Activated CD8-positive, alpha-beta memory T cell treated with anti-CD3 and anti-CD28 coated beads, Interleukin-2, amount 50 U/mL, for 24 hours (primary cell): ENCODE results near the gene MIGA2.
A peak's percentile ranks its signal among the peaks of the same experiment; 100 is the strongest.
"Not testable (repeated sequence)": the region's sequence is repeated elsewhere in the genome, so short reads cannot be mapped to it uniquely, and the experiment has no call there.

Experiments
- DNase-seq: peaks from one replicate; pipeline ENCODE4 v3.0.0-alpha.2; 2020; ENCODE audit errors: extremely low read depth

MIGA2 gene

DNA sequence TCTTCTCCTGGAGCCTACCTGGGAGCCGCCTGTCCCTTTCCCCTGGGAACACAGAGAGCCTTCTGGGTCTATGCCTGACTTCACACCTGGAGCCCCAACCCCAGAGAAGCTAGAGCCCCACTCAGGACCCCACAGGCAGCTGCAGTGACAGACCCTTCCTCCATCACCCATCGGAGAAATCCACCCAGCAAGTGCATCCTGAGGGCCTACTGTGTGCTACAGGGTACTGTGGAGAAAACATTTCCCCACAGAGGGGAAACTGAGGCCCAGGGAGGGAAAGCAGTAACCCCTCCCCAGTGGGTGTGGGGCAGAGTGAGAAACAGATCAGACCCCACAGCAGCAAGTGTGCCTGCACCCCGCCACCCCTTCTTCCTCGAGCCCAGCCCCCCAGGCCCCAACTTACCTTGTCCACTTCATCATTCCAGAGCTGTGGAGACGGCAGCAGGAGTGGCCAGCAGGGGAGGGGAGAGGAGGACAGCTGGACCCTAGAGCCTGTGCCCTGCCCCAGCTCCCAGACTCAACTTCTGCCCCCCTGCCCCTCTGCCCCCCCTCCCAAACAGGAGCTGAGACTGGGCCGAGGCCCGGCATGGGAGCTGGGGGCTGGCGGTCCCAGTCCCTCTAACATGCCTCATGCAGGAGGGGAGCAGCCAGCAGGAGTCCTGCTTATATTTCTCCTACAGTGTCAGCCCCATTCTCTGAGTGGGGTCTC, 26.0 kb upstream of the MIGA2 start:
- no peak for DNase-seq

GRCh38 chr9:129011170-129011569, 25.3 kb upstream of the MIGA2 start:
- no peak for DNase-seq

GRCh38 chr9:129011761-129012181, 24.7 kb upstream of the MIGA2 start:
- no peak for DNase-seq

DNA sequence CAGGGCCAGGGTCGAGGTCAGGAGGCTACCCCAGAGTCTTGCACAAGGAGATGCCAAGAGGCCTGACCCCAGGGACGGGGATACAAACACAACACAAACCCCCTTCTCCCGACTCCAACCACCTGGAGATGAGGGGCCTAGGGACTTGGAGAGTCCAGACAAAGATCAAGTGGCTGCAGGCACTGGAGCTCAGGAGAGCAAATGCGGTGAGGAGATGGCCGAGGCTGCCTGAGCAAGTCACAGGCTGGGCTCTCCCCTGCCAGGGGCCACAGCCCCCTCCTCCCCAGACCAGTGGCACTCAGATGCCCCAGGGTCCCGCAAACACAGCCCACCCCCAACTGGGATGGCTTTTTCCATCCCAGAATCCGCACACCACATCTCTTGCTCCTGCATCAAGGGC, 24.1 kb upstream of the MIGA2 start:
- no peak for DNase-seq

DNA sequence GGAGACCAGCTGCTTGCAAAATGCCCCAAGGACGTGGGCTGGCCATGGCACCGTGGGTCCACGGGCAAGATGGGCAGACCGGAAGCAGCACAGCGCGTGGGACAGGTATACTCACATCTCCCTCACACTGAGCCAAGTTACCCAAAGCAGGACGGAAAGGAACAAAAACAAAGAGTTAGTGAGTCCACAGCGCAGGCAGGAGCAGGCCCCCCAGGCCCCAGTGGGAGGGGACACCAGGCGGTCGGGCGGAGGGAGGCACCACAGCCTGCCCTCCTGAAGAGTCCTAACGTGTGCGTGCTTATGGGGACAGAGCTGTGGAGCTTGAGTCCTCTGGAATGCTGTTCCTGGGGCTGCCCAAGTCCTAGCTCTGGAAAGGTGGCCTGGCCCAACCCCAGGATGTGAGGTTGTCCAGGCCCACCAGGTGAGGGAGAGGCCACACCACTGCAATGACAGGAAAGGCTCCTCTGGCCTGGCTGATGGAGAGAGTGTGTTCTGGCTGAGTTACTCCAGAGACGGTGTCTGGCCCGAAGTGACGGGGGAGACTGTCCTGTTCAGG, 23.5 kb upstream of the MIGA2 start:
- DNase-seq: no peak

- DNase-seq: no peak
Measured at GRCh38 chr9:129013674-129014073, 22.8 kb upstream of the MIGA2 start.

DNA sequence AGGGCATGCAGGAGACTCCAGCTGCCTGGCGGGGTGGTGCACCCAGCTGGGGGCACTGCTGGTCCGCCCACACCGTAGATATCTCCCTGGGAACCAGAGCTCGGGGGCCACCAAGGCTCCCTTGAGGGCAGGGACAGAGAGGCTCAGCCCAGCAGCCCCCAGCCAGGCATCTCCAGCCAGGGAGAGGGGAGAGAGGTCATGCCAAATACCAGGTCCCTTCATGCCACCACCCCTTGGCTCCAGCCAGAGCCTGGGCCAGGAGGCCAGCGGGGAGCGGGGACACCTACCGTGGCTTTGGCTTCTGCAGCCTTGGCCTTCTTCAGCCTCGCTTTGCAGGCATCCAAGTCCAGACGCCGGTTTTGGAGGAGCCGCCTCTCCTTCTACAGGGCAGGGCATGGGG, 22.3 kb upstream of the MIGA2 start:
- no peak for DNase-seq

DNA sequence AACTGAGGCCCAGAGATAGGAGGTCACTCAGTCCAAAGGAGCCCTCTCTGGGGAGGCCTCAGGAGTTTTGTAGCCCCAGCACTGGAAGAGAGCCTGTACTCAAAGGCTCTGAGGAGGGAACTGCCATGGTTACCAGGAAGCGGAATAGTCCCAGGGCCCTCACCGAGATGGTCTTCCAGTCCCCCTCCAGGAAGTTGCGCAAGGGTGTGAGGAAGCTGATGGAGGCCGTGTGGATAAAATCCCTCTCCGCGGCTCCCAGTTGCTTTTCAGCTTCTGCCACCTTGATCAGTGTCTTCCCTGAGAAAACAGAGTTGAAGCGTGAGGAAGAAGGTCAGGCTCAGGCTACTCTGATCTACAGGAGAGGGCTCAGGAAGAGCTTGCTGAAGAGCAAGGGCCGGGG, 21.8 kb upstream of the MIGA2 start:
- no peak for DNase-seq

DNA sequence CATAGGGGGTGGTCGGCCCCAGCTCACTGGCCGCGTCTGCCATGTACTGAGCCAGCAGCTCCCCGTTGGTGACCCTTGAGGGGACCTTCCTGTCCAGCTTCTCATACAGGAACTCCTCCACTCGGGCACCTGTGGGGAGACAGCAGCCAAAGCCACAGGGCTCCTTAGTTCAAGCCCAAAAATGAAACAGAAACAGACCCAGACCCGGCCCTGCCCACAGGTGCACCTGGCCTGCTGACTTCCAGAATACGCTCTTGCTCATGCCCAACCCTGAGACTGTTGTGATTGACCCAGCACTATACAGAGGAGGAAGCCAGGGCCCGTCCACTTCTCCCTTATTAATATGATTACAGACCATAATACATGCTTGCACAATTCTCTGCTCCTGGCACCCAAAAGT, 15.3 kb upstream of the MIGA2 start:
- DNase-seq: no peak

GRCh38 chr9:129022037-129022436, 14.4 kb upstream of the MIGA2 start:
- DNase-seq: no peak

DNA sequence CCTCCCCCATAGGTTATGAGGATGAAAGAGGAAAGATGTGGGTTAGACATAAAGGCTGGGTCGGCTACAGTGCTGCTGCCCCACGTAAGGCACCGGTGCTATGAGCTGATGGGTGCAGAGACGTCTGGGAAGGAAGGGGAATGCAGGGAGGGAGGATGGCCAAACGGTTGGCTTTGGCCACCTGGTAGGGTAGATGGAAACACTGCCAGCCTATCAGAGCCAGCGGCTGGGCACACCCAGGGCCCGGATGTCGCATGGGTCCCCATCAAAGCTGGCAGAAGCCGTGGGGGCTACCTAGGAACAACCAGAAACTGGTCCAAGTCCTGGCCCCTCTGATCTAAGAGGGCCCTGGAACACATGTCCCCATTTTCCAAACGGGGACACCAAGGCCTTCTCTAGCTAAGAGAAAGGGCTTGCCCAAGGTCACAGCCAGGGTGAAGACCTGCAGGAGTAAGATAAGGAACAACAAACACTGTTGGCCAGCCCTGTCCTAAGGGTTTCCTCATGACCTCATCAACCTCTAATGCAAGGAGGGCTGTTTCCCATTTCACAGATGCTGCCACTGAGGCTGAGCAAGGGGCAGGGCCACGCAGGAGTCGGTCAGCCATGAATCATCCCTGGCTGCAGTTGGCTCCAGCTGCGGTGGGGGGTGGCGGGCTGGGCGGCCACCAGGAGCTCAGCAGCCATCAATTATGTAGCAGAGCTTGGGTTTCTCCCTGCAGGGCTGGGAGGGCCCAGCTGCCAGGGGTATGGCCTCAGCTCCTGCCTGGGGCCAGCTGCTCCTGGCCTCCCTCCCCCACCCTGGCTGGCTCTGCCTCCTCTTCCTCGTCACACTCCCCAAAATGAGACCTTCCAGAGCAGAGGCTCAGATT, 13.2 kb upstream of the MIGA2 start:
- no peak for DNase-seq

DNA sequence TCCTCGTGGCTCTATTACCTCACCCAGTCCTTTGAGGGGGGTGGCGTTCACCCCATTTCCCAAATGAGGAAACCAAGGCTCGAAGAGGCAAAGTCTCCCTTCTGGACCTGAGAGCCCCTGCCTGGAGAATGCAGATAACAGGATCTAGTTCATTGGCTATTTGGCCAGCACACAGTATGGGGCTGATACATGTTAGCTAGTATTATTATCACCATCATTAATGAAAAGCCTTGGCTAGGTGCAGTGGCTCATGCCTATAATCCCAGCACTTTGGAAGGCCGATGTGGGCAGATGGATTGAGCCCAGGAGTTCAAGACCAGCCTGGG, 12.6 kb upstream of the MIGA2 start:
- DNase-seq: no peak

- no peak for DNase-seq
Measured at GRCh38 chr9:129026442-129027223, 9.8 kb upstream of the MIGA2 start.

- no peak for DNase-seq
Measured at GRCh38 chr9:129027224-129027684, 9.2 kb upstream of the MIGA2 start.

DNA sequence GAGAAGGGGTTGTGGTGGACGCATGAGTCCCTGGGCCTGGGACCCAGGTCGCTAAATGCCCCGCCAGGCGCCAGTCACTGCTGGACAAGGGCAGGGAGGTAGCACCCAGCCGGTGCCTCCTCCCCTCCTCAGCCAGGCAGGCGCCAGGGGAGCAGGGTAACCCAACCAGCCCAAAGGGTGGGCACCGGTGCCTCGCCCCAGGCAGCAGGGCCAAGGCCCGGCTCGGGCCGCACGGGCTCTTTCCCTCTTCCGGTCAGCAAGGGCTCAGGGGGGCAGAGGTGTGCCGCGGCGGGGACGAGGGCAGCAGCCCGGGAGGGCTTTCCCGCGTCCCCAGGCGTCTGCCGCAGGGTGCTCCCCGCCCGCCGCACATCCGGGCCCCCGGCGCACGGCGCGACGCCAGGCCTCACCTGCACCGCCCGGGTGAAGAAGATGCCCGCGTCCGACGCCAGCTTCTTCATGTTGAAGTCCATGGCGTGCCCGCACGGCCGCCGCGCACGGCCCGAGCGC, 8.7 kb upstream of the MIGA2 start:
- no peak for DNase-seq

- peak; percentile 85 for DNase-seq
Measured at GRCh38 chr9:129028192-129028966, 8.0 kb upstream of the MIGA2 start, which contains the start of gene SH3GLB2. TSS of gene SH3GLB2 (minus strand) at chr9:129028331. CDS start at chr9:129028154, 177 bp downstream.

DNA sequence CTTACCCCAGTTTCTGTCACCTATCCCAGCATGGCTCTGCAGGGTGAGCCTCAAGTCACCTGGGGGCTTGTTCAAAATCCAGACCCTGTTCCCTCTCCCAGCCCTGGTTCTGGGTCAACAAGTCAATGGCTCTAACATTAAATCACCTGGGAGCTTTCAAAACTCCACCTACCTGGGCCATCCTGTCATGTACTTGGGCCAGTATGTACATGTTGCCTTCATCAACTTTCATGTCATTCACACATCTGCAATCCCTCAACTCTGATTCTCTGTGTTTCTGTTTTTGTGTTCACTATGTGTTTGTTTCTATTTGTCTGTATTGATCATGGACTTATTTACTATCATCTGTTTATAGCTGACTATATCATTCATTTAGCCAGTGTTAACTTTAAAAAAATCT, 6.2 kb upstream of the MIGA2 start:
- no peak for DNase-seq

GRCh38 chr9:129031514-129031913, 4.9 kb upstream of the MIGA2 start:
- no peak for DNase-seq

GRCh38 chr9:129032541-129033159, 3.8 kb upstream of the MIGA2 start:
- DNase-seq: no peak

DNA sequence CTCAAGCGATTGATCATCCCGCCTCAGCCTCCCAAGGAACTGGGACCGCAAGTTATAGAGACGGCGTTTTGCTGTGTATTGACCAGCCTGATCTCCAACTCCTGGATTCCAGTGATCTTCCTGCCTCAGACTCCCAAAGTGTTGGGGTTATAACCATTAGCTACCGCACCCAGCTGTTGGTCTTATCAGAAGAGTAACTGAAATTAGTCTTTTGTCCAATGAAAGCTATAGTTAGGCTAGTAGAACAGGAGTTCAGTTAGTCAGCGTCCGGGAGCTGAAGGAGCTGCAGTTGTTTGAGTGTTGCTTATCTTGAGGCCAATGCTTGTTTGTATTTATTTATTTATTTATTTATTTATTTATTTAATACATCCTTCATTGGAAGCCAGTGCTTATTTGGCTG, 3.2 kb upstream of the MIGA2 start:
- DNase-seq: no peak

GRCh38 chr9:129035838-129036237, 588 bp upstream of the MIGA2 start:
- DNase-seq: not testable (repeated sequence)
